ENCODE measurements around the gene FIBCD1.

DNA sequence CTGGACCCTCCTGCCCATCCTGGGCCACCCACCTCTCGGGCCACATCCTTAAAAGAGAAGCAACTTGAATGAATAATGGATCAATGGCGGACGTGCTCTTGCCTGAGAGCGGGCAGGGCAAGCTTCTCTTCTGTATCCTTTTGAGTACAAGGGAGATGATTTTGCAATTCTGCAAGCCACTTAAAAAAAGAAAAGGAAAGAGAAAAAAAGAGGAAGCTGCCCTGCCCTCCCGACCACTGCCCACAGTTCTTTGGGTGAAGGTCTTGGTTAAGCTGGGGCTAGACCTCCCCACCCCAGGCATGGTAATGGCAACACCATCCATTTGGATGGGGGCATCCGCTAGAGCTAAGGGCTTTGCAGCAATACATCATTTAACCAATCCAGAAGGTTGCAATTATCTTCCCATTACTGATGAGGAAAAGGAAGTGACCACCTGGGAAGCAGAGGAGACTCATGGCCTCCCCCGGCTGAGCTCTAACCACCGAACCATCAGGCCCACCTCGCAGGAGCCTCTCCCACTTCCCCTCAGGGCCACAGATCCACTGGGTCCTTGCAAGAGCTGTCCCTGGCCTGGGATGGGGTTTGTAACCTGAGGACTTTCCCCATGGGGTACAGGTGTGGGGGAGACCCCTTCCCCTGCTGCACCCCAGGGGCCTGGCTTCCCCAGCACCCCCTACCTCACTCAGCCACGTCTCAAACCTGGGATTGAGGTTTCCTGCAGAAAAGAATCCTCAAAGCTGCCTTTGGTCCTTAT lies 42.1 kb upstream of the FIBCD1 start:
- TF ChIP-seq, protein P1, sequence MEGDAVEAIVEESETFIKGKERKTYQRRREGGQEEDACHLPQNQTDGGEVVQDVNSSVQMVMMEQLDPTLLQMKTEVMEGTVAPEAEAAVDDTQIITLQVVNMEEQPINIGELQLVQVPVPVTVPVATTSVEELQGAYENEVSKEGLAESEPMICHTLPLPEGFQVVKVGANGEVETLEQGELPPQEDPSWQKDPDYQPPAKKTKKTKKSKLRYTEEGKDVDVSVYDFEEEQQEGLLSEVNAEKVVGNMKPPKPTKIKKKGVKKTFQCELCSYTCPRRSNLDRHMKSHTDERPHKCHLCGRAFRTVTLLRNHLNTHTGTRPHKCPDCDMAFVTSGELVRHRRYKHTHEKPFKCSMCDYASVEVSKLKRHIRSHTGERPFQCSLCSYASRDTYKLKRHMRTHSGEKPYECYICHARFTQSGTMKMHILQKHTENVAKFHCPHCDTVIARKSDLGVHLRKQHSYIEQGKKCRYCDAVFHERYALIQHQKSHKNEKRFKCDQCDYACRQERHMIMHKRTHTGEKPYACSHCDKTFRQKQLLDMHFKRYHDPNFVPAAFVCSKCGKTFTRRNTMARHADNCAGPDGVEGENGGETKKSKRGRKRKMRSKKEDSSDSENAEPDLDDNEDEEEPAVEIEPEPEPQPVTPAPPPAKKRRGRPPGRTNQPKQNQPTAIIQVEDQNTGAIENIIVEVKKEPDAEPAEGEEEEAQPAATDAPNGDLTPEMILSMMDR (conservative IDR thresholded peaks at IDR 0.05): no peak
- no peak for TF ChIP-seq ZFX (IDR thresholded peaks at IDR 0.05)

Measured in C4-2B (cell line).